ENCODE data around the gene LRCH3.
A peak's percentile ranks its signal among the peaks of the same experiment; 100 is the strongest.
"Not testable (repeated sequence)": the region's sequence is repeated elsewhere in the genome, so short reads cannot be mapped to it uniquely, and the experiment has no call there.

Gene LRCH3

GRCh38 chr3:197841789-197842188, 50.7 kb downstream of the LRCH3 start:
- DNase-seq = no peak

- DNase-seq = no peak
Observed at GRCh38 chr3:197846491-197846890, 55.4 kb downstream of the LRCH3 start.

GRCh38 chr3:197847866-197848401, 56.9 kb downstream of the LRCH3 start:
- no peak for DNase-seq

GRCh38 chr3:197854596-197855343, 63.7 kb downstream of the LRCH3 start:
- DNase-seq = no peak

GRCh38 chr3:197855571-197855970, 64.5 kb downstream of the LRCH3 start:
- no peak for DNase-seq

- DNase-seq = no peak
Observed at GRCh38 chr3:197856199-197856816, 65.3 kb downstream of the LRCH3 start.

GRCh38 chr3:197858133-197858532, 67.1 kb downstream of the LRCH3 start:
- no peak for DNase-seq

GRCh38 chr3:197858598-197858997, 67.5 kb downstream of the LRCH3 start:
- DNase-seq = no peak

GRCh38 chr3:197866035-197866434, 75.0 kb downstream of the LRCH3 start:
- no peak for DNase-seq

- no peak for DNase-seq
Observed at GRCh38 chr3:197873329-197873728, 82.3 kb downstream of the LRCH3 start.

- DNase-seq = no peak
Observed at GRCh38 chr3:197874064-197874463, 83.0 kb downstream of the LRCH3 start.

GRCh38 chr3:197874653-197875052, 83.6 kb downstream of the LRCH3 start:
- no peak for DNase-seq

GRCh38 chr3:197877902-197878301, 86.8 kb downstream of the LRCH3 start:
- no peak for DNase-seq

GRCh38 chr3:197878427-197878826, 87.4 kb downstream of the LRCH3 start:
- peak; percentile 81 for DNase-seq

- DNase-seq = no peak
Observed at GRCh38 chr3:197880491-197881269, 89.6 kb downstream of the LRCH3 start.

GRCh38 chr3:197881270-197881969, 90.4 kb downstream of the LRCH3 start:
- no peak for DNase-seq

- no peak for DNase-seq
Observed at GRCh38 chr3:197881970-197882338, 90.9 kb downstream of the LRCH3 start.

- DNase-seq = no peak
Observed at GRCh38 chr3:197882586-197882985, 91.5 kb downstream of the LRCH3 start.

- no peak for DNase-seq
Observed at GRCh38 chr3:197883541-197883940, 92.5 kb downstream of the LRCH3 start.

GRCh38 chr3:197884330-197884729, 93.3 kb downstream of the LRCH3 start:
- DNase-seq = not testable (repeated sequence)

GRCh38 chr3:197886052-197886451, 95.0 kb downstream of the LRCH3 start:
- not testable (repeated sequence) for DNase-seq

- not testable (repeated sequence) for DNase-seq
Observed at GRCh38 chr3:197887430-197888053, 96.5 kb downstream of the LRCH3 start.
